Measurements from ENCODE around the gene GFRA4.

GFRA4 gene

GRCh38 chr20:3673221-3674070 is 10.2 kb upstream of the GFRA4 start:
- DNase-seq, result no peak

GRCh38 chr20:3672547-3673171 is 9.5 kb upstream of the GFRA4 start:
- DNase-seq, result no peak

GRCh38 chr20:3671986-3672546 is 8.9 kb upstream of the GFRA4 start:
- DNase-seq, result no peak

GRCh38 chr20:3670945-3671344 is 7.7 kb upstream of the GFRA4 start:
- DNase-seq, result no peak

GRCh38 chr20:3670511-3670910 is 7.3 kb upstream of the GFRA4 start:
- DNase-seq, result no peak

GRCh38 chr20:3669710-3670367 is 6.6 kb upstream of the GFRA4 start:
- no peak for DNase-seq

- DNase-seq, result no peak
Observed at GRCh38 chr20:3667434-3668037, 4.3 kb upstream of the GFRA4 start.

- DNase-seq, result no peak
Observed at GRCh38 chr20:3663858-3664257, 659 bp upstream of the GFRA4 start.

GRCh38 chr20:3661814-3662665 is 1.2 kb downstream of the GFRA4 start:
- DNase-seq, result no peak

- DNase-seq, result no peak
Observed at GRCh38 chr20:3661060-3661813, 2.0 kb downstream of the GFRA4 start.

GRCh38 chr20:3660262-3661059 is 2.7 kb downstream of the GFRA4 start:
- no peak for DNase-seq

GRCh38 chr20:3659492-3660261 is 3.5 kb downstream of the GFRA4 start:
- no peak for DNase-seq

GRCh38 chr20:3658716-3659491 is 4.3 kb downstream of the GFRA4 start:
- DNase-seq, result no peak

- DNase-seq, result no peak
Observed at GRCh38 chr20:3658019-3658715, 5.0 kb downstream of the GFRA4 start.

- no peak for DNase-seq
Observed at GRCh38 chr20:3655131-3655405, 8.1 kb downstream of the GFRA4 start.

- no peak for DNase-seq
Observed at GRCh38 chr20:3654326-3655130, 8.7 kb downstream of the GFRA4 start.

- no peak for DNase-seq
Observed at GRCh38 chr20:3653921-3654320, 9.3 kb downstream of the GFRA4 start.
